ENCODE measurements around the gene M1AP. TPM values are rescaled to one million over a fixed set of nuclear protein-coding genes. Genes with fewer than 3 reads are reported as not detected.
A peak's percentile ranks its signal among the peaks of the same experiment; 100 is the strongest.

Gene M1AP
- under 1 TPM in 1 of 2 experiments, not detected in 1; 0.23 TPM for total RNA-seq

GRCh38 chr2:74648009-74648443 is at the start of gene M1AP:
Gene M1AP (minus strand): TSS chr2:74648330. CDS start chr2:74640275, 8,055 bp downstream.
- Mint-ChIP-seq H3K4me3 (peak within 1 kb of the TSS; percentile 32), H3K27me3 (peaks cover 52% of the 10 kb centered on the region), H3K36me3 (no peaks in the 10 kb centered on the region), H3K4me1 (peaks cover 3% of the 10 kb centered on the region), H3K27ac (no peak within 1 kb of the TSS), H3K9me3 (no peaks in the 10 kb centered on the region)
- peak; percentile 32 for DNase-seq

- H3K27ac Mint-ChIP-seq: no peak overlapping the region
- DNase-seq: no peak
- no peaks in the 10 kb centered on the region for H3K27me3 Mint-ChIP-seq
- H3K9me3 Mint-ChIP-seq: no peaks in the 10 kb centered on the region
- H3K4me1 Mint-ChIP-seq: no peaks in the 10 kb centered on the region
- H3K36me3 Mint-ChIP-seq: no peaks in the 10 kb centered on the region
- H3K4me3 Mint-ChIP-seq: no peak overlapping the region
These were observed 48.7 kb upstream of the M1AP start for GRCh38 chr2:74696829-74697228.

- Mint-ChIP-seq H3K4me3 (no peak overlapping the region), H3K9me3 (no peaks in the 10 kb centered on the region), H3K27me3 (no peaks in the 10 kb centered on the region), H3K27ac (no peak overlapping the region), H3K4me1 (no peaks in the 10 kb centered on the region), H3K36me3 (no peaks in the 10 kb centered on the region)
- no peak for DNase-seq
These were observed 47.5 kb upstream of the M1AP start for GRCh38 chr2:74695663-74696062.

GRCh38 chr2:74694281-74694680 is 46.2 kb upstream of the M1AP start:
- Mint-ChIP-seq H3K4me1 (no peaks in the 10 kb centered on the region), H3K27me3 (no peaks in the 10 kb centered on the region), H3K36me3 (no peaks in the 10 kb centered on the region), H3K27ac (no peak overlapping the region), H3K4me3 (no peak overlapping the region), H3K9me3 (no peaks in the 10 kb centered on the region)
- DNase-seq: no peak

- H3K27ac Mint-ChIP-seq: no peak overlapping the region
- DNase-seq: no peak
- H3K9me3 Mint-ChIP-seq: no peaks in the 10 kb centered on the region
- H3K27me3 Mint-ChIP-seq: no peaks in the 10 kb centered on the region
- no peaks in the 10 kb centered on the region for H3K4me1 Mint-ChIP-seq
- no peak overlapping the region for H3K4me3 Mint-ChIP-seq
- no peaks in the 10 kb centered on the region for H3K36me3 Mint-ChIP-seq
These were observed 45.5 kb upstream of the M1AP start for GRCh38 chr2:74693668-74694067.

- H3K4me3 Mint-ChIP-seq: no peak overlapping the region
- no peak overlapping the region for H3K27ac Mint-ChIP-seq
- H3K27me3 Mint-ChIP-seq: no peaks in the 10 kb centered on the region
- no peaks in the 10 kb centered on the region for H3K36me3 Mint-ChIP-seq
- H3K4me1 Mint-ChIP-seq: no peaks in the 10 kb centered on the region
- DNase-seq: no peak
- no peaks in the 10 kb centered on the region for H3K9me3 Mint-ChIP-seq
These were observed 45.1 kb upstream of the M1AP start for GRCh38 chr2:74693213-74693612.

GRCh38 chr2:74691929-74692328 is 43.8 kb upstream of the M1AP start:
- H3K27me3 Mint-ChIP-seq: no peaks in the 10 kb centered on the region
- no peaks in the 10 kb centered on the region for H3K36me3 Mint-ChIP-seq
- no peak overlapping the region for H3K4me3 Mint-ChIP-seq
- H3K9me3 Mint-ChIP-seq: no peaks in the 10 kb centered on the region
- H3K4me1 Mint-ChIP-seq: no peaks in the 10 kb centered on the region
- no peak overlapping the region for H3K27ac Mint-ChIP-seq
- DNase-seq: no peak

GRCh38 chr2:74690571-74690970 is 42.4 kb upstream of the M1AP start:
- Mint-ChIP-seq H3K36me3 (no peaks in the 10 kb centered on the region), H3K9me3 (no peaks in the 10 kb centered on the region), H3K27me3 (no peaks in the 10 kb centered on the region), H3K4me3 (no peak overlapping the region), H3K4me1 (no peaks in the 10 kb centered on the region), H3K27ac (no peak overlapping the region)
- DNase-seq: no peak

- Mint-ChIP-seq H3K4me3 (no peak overlapping the region), H3K36me3 (no peaks in the 10 kb centered on the region), H3K4me1 (no peaks in the 10 kb centered on the region), H3K27ac (no peak overlapping the region), H3K27me3 (no peaks in the 10 kb centered on the region), H3K9me3 (no peaks in the 10 kb centered on the region)
- no peak for DNase-seq
These were observed 41.5 kb upstream of the M1AP start for GRCh38 chr2:74689671-74690070.

- H3K27ac Mint-ChIP-seq: no peak overlapping the region
- H3K4me3 Mint-ChIP-seq: no peak overlapping the region
- no peak for DNase-seq
- H3K27me3 Mint-ChIP-seq: no peaks in the 10 kb centered on the region
- no peaks in the 10 kb centered on the region for H3K4me1 Mint-ChIP-seq
- no peaks in the 10 kb centered on the region for H3K36me3 Mint-ChIP-seq
- no peaks in the 10 kb centered on the region for H3K9me3 Mint-ChIP-seq
These were observed 40.8 kb upstream of the M1AP start for GRCh38 chr2:74688881-74689280.

- no peaks in the 10 kb centered on the region for H3K36me3 Mint-ChIP-seq
- no peaks in the 10 kb centered on the region for H3K4me1 Mint-ChIP-seq
- no peaks in the 10 kb centered on the region for H3K27me3 Mint-ChIP-seq
- no peak for DNase-seq
- no peak overlapping the region for H3K27ac Mint-ChIP-seq
- no peak overlapping the region for H3K4me3 Mint-ChIP-seq
- H3K9me3 Mint-ChIP-seq: no peaks in the 10 kb centered on the region
These were observed 37.3 kb upstream of the M1AP start for GRCh38 chr2:74685408-74685807.

GRCh38 chr2:74682501-74682900 is 34.4 kb upstream of the M1AP start:
- Mint-ChIP-seq H3K27ac (no peak overlapping the region), H3K4me1 (no peaks in the 10 kb centered on the region), H3K9me3 (no peaks in the 10 kb centered on the region), H3K27me3 (no peaks in the 10 kb centered on the region), H3K4me3 (no peak overlapping the region), H3K36me3 (no peaks in the 10 kb centered on the region)
- no peak for DNase-seq

GRCh38 chr2:74679615-74680014 is 31.5 kb upstream of the M1AP start:
- Mint-ChIP-seq H3K9me3 (no peaks in the 10 kb centered on the region), H3K27me3 (no peaks in the 10 kb centered on the region), H3K36me3 (peaks cover 2% of the 10 kb centered on the region), H3K27ac (no peak overlapping the region), H3K4me3 (no peak overlapping the region), H3K4me1 (no peaks in the 10 kb centered on the region)
- DNase-seq: no peak

GRCh38 chr2:74676331-74676730 is 28.2 kb upstream of the M1AP start:
- Mint-ChIP-seq H3K27ac (no peak overlapping the region), H3K4me3 (no peak overlapping the region), H3K36me3 (peaks cover 2% of the 10 kb centered on the region), H3K27me3 (no peaks in the 10 kb centered on the region), H3K9me3 (no peaks in the 10 kb centered on the region), H3K4me1 (no peaks in the 10 kb centered on the region)
- no peak for DNase-seq

GRCh38 chr2:74675090-74675489 is 27.0 kb upstream of the M1AP start:
- DNase-seq: no peak
- Mint-ChIP-seq H3K9me3 (no peaks in the 10 kb centered on the region), H3K27me3 (no peaks in the 10 kb centered on the region), H3K36me3 (peaks cover 2% of the 10 kb centered on the region), H3K27ac (no peak overlapping the region), H3K4me1 (no peaks in the 10 kb centered on the region), H3K4me3 (no peak overlapping the region)

GRCh38 chr2:74673826-74674528 is 25.8 kb upstream of the M1AP start:
- Mint-ChIP-seq H3K9me3 (no peaks in the 10 kb centered on the region), H3K4me3 (no peak overlapping the region), H3K27me3 (no peaks in the 10 kb centered on the region), H3K27ac (no peak overlapping the region), H3K36me3 (peaks cover 2% of the 10 kb centered on the region), H3K4me1 (no peaks in the 10 kb centered on the region)
- no peak for DNase-seq

All from activated naive CD8-positive, alpha-beta T cell treated with anti-CD3 and anti-CD28 coated beads for 36 hours (primary cell).